MG63 (cell line): ENCODE data around the gene RAB10. TPM values are rescaled to one million over a fixed set of nuclear protein-coding genes. Genes with fewer than 3 reads are reported as not detected.
"Not testable (repeated sequence)": the region's sequence is repeated elsewhere in the genome, so short reads cannot be mapped to it uniquely, and the experiment has no call there.

Source experiments
- DNase-seq: peaks from one replicate; pipeline ENCODE4 v3.0.0-alpha.2; 2020
- H3K27me3 ChIP-seq: fragments of 250-450 bp; sonication (Bioruptor Pico); 2 replicates; pipeline ENCODE4 v1.5.1; 2020; ENCODE audit warnings: mild to moderate bottlenecking, moderate library complexity
- H3K36me3 ChIP-seq: fragments of 250-450 bp; sonication (Bioruptor Pico); 2 replicates; pipeline ENCODE4 v1.5.1; 2020; ENCODE audit warnings: mild to moderate bottlenecking, moderate library complexity
- H3K4me3 ChIP-seq: fragments of 250-450 bp; sonication (Bioruptor Pico); 2 replicates; pipeline ENCODE4 v1.5.1; 2020; ENCODE audit warnings: mild to moderate bottlenecking, moderate library complexity
- H3K9me3 ChIP-seq: fragments of 250-450 bp; sonication (Bioruptor Pico); 2 replicates; pipeline ENCODE4 v1.5.1; 2020; ENCODE audit warnings: mild to moderate bottlenecking, moderate library complexity
- total RNA-seq: library from RNA; depleted of rRNA; stranded (reverse); fragments of >200 nt; shearing (Covaris generic); gene quantifications from 2 replicates; pipeline ENCODE4 v1.2.3, GENCODE V29; 2014; ENCODE audit warnings: low replicate concordance

RAB10 gene
- total RNA-seq, 1 experiment from 2014 or later, result 102 TPM

GRCh38 chr2:26010943-26011342, 22.9 kb upstream of the RAB10 start:
- Histone ChIP-seq H3K9me3 (no peaks in the 10 kb centered on the region), H3K36me3 (no peaks in the 10 kb centered on the region), H3K4me3 (no peak overlapping the region), H3K27me3 (no peaks in the 10 kb centered on the region)
- DNase-seq, result no peak

GRCh38 chr2:26011609-26011989, 22.3 kb upstream of the RAB10 start:
- H3K9me3 ChIP-seq, result no peaks in the 10 kb centered on the region
- no peaks in the 10 kb centered on the region for H3K27me3 ChIP-seq
- no peak for DNase-seq
- no peaks in the 10 kb centered on the region for H3K36me3 ChIP-seq
- no peak overlapping the region for H3K4me3 ChIP-seq

GRCh38 chr2:26011990-26012856, 21.7 kb upstream of the RAB10 start:
- Histone ChIP-seq H3K36me3 (no peaks in the 10 kb centered on the region), H3K9me3 (no peaks in the 10 kb centered on the region), H3K27me3 (no peaks in the 10 kb centered on the region), H3K4me3 (no peak overlapping the region)
- DNase-seq, result no peak

- H3K4me3 ChIP-seq, result no peak overlapping the region
- no peaks in the 10 kb centered on the region for H3K27me3 ChIP-seq
- no peak for DNase-seq
- no peaks in the 10 kb centered on the region for H3K9me3 ChIP-seq
- no peaks in the 10 kb centered on the region for H3K36me3 ChIP-seq
Measured at GRCh38 chr2:26013668-26014067, 20.2 kb upstream of the RAB10 start.

GRCh38 chr2:26016012-26016705, 17.7 kb upstream of the RAB10 start:
- no peaks in the 10 kb centered on the region for H3K27me3 ChIP-seq
- H3K9me3 ChIP-seq, result no peaks in the 10 kb centered on the region
- no peak overlapping the region for H3K4me3 ChIP-seq
- DNase-seq, result no peak
- no peaks in the 10 kb centered on the region for H3K36me3 ChIP-seq

GRCh38 chr2:26016706-26017045, 17.2 kb upstream of the RAB10 start:
- DNase-seq, H3K9me3 ChIP-seq, H3K4me3 ChIP-seq, H3K27me3 ChIP-seq, H3K36me3 ChIP-seq: not testable (repeated sequence)

- no peak for DNase-seq
- Histone ChIP-seq H3K27me3 (no peaks in the 10 kb centered on the region), H3K4me3 (no peak overlapping the region), H3K9me3 (no peaks in the 10 kb centered on the region), H3K36me3 (no peaks in the 10 kb centered on the region)
Measured at GRCh38 chr2:26017464-26018183, 16.3 kb upstream of the RAB10 start.

- Histone ChIP-seq H3K9me3 (no peaks in the 10 kb centered on the region), H3K4me3 (no peak overlapping the region), H3K36me3 (no peaks in the 10 kb centered on the region), H3K27me3 (no peaks in the 10 kb centered on the region)
- peak; percentile 97 for DNase-seq
Measured at GRCh38 chr2:26018184-26019055, 15.5 kb upstream of the RAB10 start.

- no peak overlapping the region for H3K4me3 ChIP-seq
- no peak for DNase-seq
- H3K9me3 ChIP-seq, result no peaks in the 10 kb centered on the region
- no peaks in the 10 kb centered on the region for H3K27me3 ChIP-seq
- no peaks in the 10 kb centered on the region for H3K36me3 ChIP-seq
Measured at GRCh38 chr2:26020231-26020640, 13.6 kb upstream of the RAB10 start.

GRCh38 chr2:26024260-26024659, 9.6 kb upstream of the RAB10 start:
- Histone ChIP-seq H3K4me3 (no peak overlapping the region), H3K36me3 (no peaks in the 10 kb centered on the region), H3K9me3 (no peaks in the 10 kb centered on the region), H3K27me3 (no peaks in the 10 kb centered on the region)
- DNase-seq, result no peak

GRCh38 chr2:26025509-26025908, 8.4 kb upstream of the RAB10 start:
- Histone ChIP-seq H3K27me3 (no peaks in the 10 kb centered on the region), H3K36me3 (no peaks in the 10 kb centered on the region), H3K4me3 (no peak overlapping the region), H3K9me3 (no peaks in the 10 kb centered on the region)
- DNase-seq, result no peak

GRCh38 chr2:26028083-26028482, 5.8 kb upstream of the RAB10 start:
- not testable (repeated sequence) for H3K4me3 ChIP-seq, DNase-seq, H3K27me3 ChIP-seq, H3K36me3 ChIP-seq, H3K9me3 ChIP-seq

GRCh38 chr2:26032586-26033269, 1.2 kb upstream of the RAB10 start:
- H3K9me3 ChIP-seq, H3K36me3 ChIP-seq, DNase-seq, H3K27me3 ChIP-seq: not testable (repeated sequence)
- peak overlapping the region; percentile 95 for H3K4me3 ChIP-seq

GRCh38 chr2:26033270-26033817, 540 bp upstream of the RAB10 start:
- Histone ChIP-seq H3K36me3 (peaks cover 11% of the 10 kb centered on the region), H3K4me3 (peak overlapping the region; percentile 95), H3K9me3 (no peaks in the 10 kb centered on the region), H3K27me3 (no peaks in the 10 kb centered on the region)
- DNase-seq, result peak; percentile 80

- Histone ChIP-seq H3K27me3 (no peaks in the 10 kb centered on the region), H3K4me3 (peak overlapping the region; percentile 95), H3K36me3 (peaks cover 13% of the 10 kb centered on the region), H3K9me3 (no peaks in the 10 kb centered on the region)
- DNase-seq, result no peak
Measured at GRCh38 chr2:26034637-26034992, 731 bp downstream of the RAB10 start.
